ENCODE data around the gene ESRRA. TPM values are rescaled to one million over a fixed set of nuclear protein-coding genes. Genes with fewer than 3 reads are reported as not detected.

ESRRA gene
- total RNA-seq, 6 experiments from 2014 or later: 18.9 to 25.0 (median 21.7) TPM

GRCh38 chr11:64349025-64349387, 43.7 kb downstream of the ESRRA start:
- no peaks in the 10 kb centered on the region for H3K9me3 Mint-ChIP-seq
- H3K36me3 Mint-ChIP-seq (ENCODE audit: low read depth): no peaks in the 10 kb centered on the region
- no peak for TF ChIP-seq CTCF (IDR thresholded peaks at IDR 0.05)
- H3K27ac Mint-ChIP-seq: no peak overlapping the region
- H3K4me3 Mint-ChIP-seq: no peak overlapping the region
- no peak for DNase-seq
- peaks cover 8% of the 10 kb centered on the region for H3K27me3 Mint-ChIP-seq (ENCODE audit: insufficient read depth)
- H3K4me1 Mint-ChIP-seq (ENCODE audit: low read depth): no peaks in the 10 kb centered on the region

- TF ChIP-seq CTCF (IDR thresholded peaks at IDR 0.05): no peak
- Mint-ChIP-seq H3K4me3 (no peak overlapping the region), H3K9me3 (no peaks in the 10 kb centered on the region), H3K36me3 (ENCODE audit: low read depth) (no peaks in the 10 kb centered on the region), H3K27ac (no peak overlapping the region), H3K4me1 (ENCODE audit: low read depth) (no peaks in the 10 kb centered on the region), H3K27me3 (ENCODE audit: insufficient read depth) (peaks cover 8% of the 10 kb centered on the region)
- no peak for DNase-seq
These were observed 44.1 kb downstream of the ESRRA start for GRCh38 chr11:64349404-64349803.

GRCh38 chr11:64351136-64351631, 45.9 kb downstream of the ESRRA start:
- Mint-ChIP-seq H3K27ac (no peak overlapping the region), H3K4me1 (ENCODE audit: low read depth) (peaks cover 6% of the 10 kb centered on the region; the same call in 1 of the 2 replicates), H3K27me3 (ENCODE audit: insufficient read depth) (peaks cover 4% of the 10 kb centered on the region), H3K9me3 (no peaks in the 10 kb centered on the region), H3K36me3 (ENCODE audit: low read depth) (no peaks in the 10 kb centered on the region), H3K4me3 (no peak overlapping the region)
- peak; percentile 5; the same call in 1 of the 2 replicates for TF ChIP-seq CTCF (IDR thresholded peaks at IDR 0.05)
- DNase-seq: no peak

- Mint-ChIP-seq H3K9me3 (no peaks in the 10 kb centered on the region), H3K4me3 (no peak overlapping the region), H3K36me3 (ENCODE audit: low read depth) (no peaks in the 10 kb centered on the region), H3K27me3 (ENCODE audit: insufficient read depth) (peaks cover 4% of the 10 kb centered on the region), H3K27ac (no peak overlapping the region), H3K4me1 (ENCODE audit: low read depth) (peaks cover 12% of the 10 kb centered on the region)
- TF ChIP-seq CTCF (IDR thresholded peaks at IDR 0.05): no peak
- no peak for DNase-seq
These were observed 47.0 kb downstream of the ESRRA start for GRCh38 chr11:64352099-64352994.

GRCh38 chr11:64352995-64353714, 47.8 kb downstream of the ESRRA start:
- no peak for TF ChIP-seq CTCF (IDR thresholded peaks at IDR 0.05)
- DNase-seq: no peak
- H3K4me3 Mint-ChIP-seq: no peak overlapping the region

More at GRCh38 chr11:64352995-64353714, 47.8 kb downstream of the ESRRA start:
- H3K36me3 Mint-ChIP-seq (ENCODE audit: low read depth): no peaks in the 10 kb centered on the region
- no peaks in the 10 kb centered on the region for H3K9me3 Mint-ChIP-seq
- H3K4me1 Mint-ChIP-seq (ENCODE audit: low read depth): peaks cover 19% of the 10 kb centered on the region
- H3K27ac Mint-ChIP-seq: no peak overlapping the region
- H3K27me3 Mint-ChIP-seq (ENCODE audit: insufficient read depth): peaks cover 2% of the 10 kb centered on the region; the same call in 1 of the 2 replicates
